Type B pancreatic cell (in vitro differentiated cells): ENCODE results near the gene U2AF2. TPM values are rescaled to one million over a fixed set of nuclear protein-coding genes. Genes with fewer than 3 reads are reported as not detected.

Experiments used
- DNase-seq: peaks from one replicate; pipeline ENCODE4 v3.0.0; 2021; ENCODE audit warnings: mixed read lengths; ENCODE audit not compliant: unreplicated experiment; ENCODE audit errors: extremely low spot score
- H3K27ac Mint-ChIP-seq: 2 replicates; pipeline ENCODE4 v1.8.0; 2021; ENCODE audit warnings: mild to moderate bottlenecking, mixed read lengths
- H3K27me3 Mint-ChIP-seq: 2 replicates; pipeline ENCODE4 v1.8.0; 2021; ENCODE audit warnings: mixed read lengths
- H3K36me3 Mint-ChIP-seq: 2 replicates; pipeline ENCODE4 v1.8.0; 2021; ENCODE audit warnings: mixed read lengths
- H3K4me1 Mint-ChIP-seq: one replicate; pipeline ENCODE4 v1.8.0; 2021; ENCODE audit warnings: mixed read lengths; ENCODE audit not compliant: unreplicated experiment
- H3K4me3 Mint-ChIP-seq: 2 replicates; pipeline ENCODE4 v1.8.0; 2021; ENCODE audit warnings: mild to moderate bottlenecking, mixed read lengths
- H3K9me3 Mint-ChIP-seq: 2 replicates; pipeline ENCODE4 v1.8.0; 2021; ENCODE audit warnings: mixed read lengths
- total RNA-seq: library from RNA; stranded (reverse); gene quantifications from 2 replicates; pipeline ENCODE4 v1.2.1, GENCODE V29; 2021; ENCODE audit warnings: low replicate concordance
- TF ChIP-seq, protein P1 (sequence below): fragments of 200-600 bp; sonication (generic); conservative IDR thresholded peaks from 2 replicates; pipeline ENCODE4 v1.5.0; 2021; ENCODE audit warnings: antibody characterized with exemption, mild to moderate bottlenecking

The U2AF2 gene
- total RNA-seq, 1 donor from 2014 or later: 232 TPM

DNA sequence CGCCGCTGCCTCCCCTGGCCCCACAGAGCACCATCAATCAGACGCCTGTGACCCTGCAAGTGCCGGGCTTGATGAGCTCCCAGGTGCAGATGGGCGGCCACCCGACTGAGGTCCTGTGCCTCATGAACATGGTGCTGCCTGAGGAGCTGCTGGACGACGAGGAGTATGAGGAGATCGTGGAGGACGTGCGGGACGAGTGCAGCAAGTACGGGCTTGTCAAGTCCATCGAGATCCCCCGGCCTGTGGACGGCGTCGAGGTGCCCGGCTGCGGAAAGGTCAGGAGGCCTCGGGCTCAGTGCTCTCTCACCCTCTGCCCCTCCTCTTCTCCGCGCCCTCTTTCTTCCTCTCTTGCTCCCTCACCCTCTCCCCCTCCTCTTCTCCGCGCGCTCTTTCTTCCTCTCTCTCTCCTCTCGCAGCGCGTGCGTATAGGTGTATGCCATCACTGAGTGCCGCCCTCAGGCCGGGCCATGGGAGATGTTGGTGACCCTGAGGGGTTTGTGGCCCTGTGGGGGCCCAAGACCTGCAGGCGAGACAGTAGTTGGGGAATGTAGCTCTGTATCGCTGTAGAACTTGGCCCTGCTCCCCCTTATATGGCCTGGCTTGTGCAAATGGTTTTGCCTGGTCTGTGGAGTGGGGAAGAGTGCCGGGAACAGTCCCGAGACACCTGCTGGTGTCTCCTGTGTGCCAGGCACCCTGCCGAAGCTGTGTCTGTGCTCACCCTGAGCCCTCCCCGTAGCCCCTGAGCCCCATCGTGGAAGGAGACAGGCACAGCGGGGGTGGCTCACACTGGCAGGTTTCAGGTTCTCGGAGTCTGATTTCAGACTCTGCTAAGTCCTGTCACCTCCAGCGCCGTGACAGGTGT is 14.8 kb downstream of the U2AF2 start:
- TF ChIP-seq, protein P1, sequence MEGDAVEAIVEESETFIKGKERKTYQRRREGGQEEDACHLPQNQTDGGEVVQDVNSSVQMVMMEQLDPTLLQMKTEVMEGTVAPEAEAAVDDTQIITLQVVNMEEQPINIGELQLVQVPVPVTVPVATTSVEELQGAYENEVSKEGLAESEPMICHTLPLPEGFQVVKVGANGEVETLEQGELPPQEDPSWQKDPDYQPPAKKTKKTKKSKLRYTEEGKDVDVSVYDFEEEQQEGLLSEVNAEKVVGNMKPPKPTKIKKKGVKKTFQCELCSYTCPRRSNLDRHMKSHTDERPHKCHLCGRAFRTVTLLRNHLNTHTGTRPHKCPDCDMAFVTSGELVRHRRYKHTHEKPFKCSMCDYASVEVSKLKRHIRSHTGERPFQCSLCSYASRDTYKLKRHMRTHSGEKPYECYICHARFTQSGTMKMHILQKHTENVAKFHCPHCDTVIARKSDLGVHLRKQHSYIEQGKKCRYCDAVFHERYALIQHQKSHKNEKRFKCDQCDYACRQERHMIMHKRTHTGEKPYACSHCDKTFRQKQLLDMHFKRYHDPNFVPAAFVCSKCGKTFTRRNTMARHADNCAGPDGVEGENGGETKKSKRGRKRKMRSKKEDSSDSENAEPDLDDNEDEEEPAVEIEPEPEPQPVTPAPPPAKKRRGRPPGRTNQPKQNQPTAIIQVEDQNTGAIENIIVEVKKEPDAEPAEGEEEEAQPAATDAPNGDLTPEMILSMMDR: no peak
- peaks cover 5% of the 10 kb centered on the region for H3K4me1 Mint-ChIP-seq
- no peaks in the 10 kb centered on the region for H3K9me3 Mint-ChIP-seq
- H3K36me3 Mint-ChIP-seq: no peaks in the 10 kb centered on the region
- no peak overlapping the region for H3K4me3 Mint-ChIP-seq
- peak overlapping the region; percentile 23 for H3K27ac Mint-ChIP-seq
- no peak for DNase-seq
- H3K27me3 Mint-ChIP-seq: no peaks in the 10 kb centered on the region

DNA sequence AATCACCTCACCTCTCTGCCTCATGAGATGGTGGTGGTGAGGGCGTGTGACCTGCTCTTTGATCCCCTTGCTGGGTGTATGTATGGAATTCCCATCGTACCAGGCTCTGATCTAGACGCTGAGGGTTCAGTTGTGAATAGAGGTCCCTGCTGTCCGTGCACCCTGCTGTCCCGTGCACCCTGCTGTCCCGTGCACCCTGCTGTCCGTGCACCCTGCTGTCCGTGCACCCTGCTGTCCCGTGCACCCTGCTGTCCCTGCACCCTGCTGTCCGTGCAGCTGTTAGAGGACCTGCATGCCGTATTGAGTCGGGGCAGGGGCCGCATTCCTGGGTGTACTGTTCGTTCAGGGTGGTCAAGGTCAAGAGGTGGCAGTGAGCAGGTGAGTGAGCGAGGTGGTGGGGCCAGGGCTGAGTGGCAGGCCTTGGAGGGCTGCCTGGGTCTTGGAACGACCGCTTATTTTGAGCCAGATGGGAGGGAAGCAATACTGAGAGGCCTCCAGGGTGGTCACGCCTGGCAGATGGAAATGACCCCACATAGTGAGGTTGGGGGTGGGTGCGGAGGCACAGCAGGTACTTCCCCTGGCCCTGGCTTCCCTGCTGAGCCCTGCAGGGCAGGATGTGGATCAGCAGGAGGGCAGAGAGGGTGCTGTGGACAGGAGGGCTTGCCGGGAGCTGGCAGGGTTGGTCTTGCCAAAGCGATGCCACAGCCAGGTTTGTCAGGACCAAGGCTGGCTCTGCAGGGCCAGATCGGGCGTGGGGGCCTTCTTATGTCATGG is 15.6 kb downstream of the U2AF2 start:
- Mint-ChIP-seq H3K27ac (no peak overlapping the region), H3K36me3 (peaks cover 1% of the 10 kb centered on the region), H3K27me3 (no peaks in the 10 kb centered on the region), H3K4me3 (no peak overlapping the region), H3K9me3 (no peaks in the 10 kb centered on the region), H3K4me1 (peaks cover 5% of the 10 kb centered on the region)
- TF ChIP-seq, protein P1: no peak
- DNase-seq: peak; percentile 87

DNA sequence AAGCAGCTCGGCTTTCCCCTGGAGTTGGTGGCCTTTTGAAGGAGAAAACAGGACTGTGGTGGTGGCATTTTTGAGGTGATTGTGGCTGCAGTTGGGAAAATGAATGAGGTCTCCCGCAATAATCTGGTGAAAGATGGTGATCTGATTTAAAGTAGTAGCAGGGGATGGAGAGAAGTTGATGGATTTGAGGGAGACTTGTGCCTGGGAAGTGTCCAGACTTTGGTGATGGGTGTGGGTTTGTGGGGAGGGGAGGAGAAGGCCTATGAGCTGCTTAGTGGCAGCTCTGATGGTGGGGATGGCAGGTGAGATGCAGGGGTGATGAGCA is 16.2 kb downstream of the U2AF2 start:
- Mint-ChIP-seq H3K4me3 (no peak overlapping the region), H3K36me3 (peaks cover 4% of the 10 kb centered on the region), H3K27me3 (no peaks in the 10 kb centered on the region), H3K9me3 (no peaks in the 10 kb centered on the region), H3K4me1 (peaks cover 5% of the 10 kb centered on the region), H3K27ac (no peak overlapping the region)
- DNase-seq: no peak
- TF ChIP-seq, protein P1: no peak

DNA sequence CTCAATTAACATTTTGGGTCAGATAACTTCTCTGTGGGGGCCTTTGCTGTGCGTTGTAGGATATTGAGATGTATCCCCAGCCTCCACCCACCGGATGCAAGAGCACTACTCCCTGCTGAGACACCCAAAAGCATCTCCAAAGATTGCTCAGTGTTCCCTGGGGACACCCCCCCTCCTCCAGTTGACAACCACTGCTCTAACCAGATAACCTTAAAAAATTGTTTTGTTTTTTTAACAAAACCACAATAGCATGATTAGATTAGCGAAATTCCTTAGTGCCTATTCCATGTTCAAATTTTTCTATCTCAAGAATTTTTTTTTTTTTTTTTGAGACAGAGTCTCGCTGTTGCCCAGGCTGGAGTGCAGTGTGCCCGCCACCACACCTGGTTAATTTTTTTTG is 17.6 kb downstream of the U2AF2 start:
- Mint-ChIP-seq H3K4me1 (peaks cover 17% of the 10 kb centered on the region), H3K27ac (no peak overlapping the region), H3K4me3 (peak overlapping the region; percentile 57), H3K36me3 (peaks cover 4% of the 10 kb centered on the region), H3K27me3 (no peaks in the 10 kb centered on the region), H3K9me3 (no peaks in the 10 kb centered on the region)
- TF ChIP-seq, protein P1: no peak
- no peak for DNase-seq

DNA sequence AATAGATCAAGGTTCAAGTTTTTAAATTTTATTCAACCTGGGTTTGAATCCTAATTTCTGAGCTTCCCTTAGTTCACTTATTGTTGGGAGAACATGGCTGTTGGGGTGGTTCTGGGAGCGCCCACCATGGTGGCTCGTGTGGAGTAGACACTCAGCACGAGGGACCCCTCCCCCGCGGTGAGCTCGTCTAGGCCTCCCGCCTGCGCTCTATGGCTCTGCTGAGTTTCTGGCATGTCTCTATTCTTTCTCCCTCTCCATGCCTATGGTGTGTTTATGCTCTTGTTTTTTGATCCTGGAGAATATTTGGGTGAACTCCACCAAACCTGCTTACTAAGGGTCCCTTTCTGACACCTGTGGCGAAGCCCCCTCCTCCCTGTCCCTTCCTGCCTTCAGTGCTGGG is 18.6 kb downstream of the U2AF2 start:
- Mint-ChIP-seq H3K36me3 (peaks cover 4% of the 10 kb centered on the region), H3K4me1 (peaks cover 22% of the 10 kb centered on the region), H3K4me3 (peak overlapping the region; percentile 69), H3K9me3 (no peaks in the 10 kb centered on the region), H3K27me3 (no peaks in the 10 kb centered on the region), H3K27ac (peak overlapping the region; percentile 57)
- TF ChIP-seq, protein P1: no peak
- no peak for DNase-seq
